Renal cortex interstitium (tissue), 11 donors: Measurements from ENCODE around the gene DNAAF1. TPM values are rescaled to one million over a fixed set of nuclear protein-coding genes. Genes with fewer than 3 reads are reported as not detected.

Experiments used
- DNase-seq, 11 donors: peaks; one replicate each; pipeline ENCODE4 v3.0.0-alpha.2; 2013; ENCODE audit warnings: low read depth in 9 of 11, low spot score in 4 of 11; ENCODE audit errors: extremely low read depth in 1 of 11
- polyA plus RNA-seq, 3 donors: library from polyadenylated mRNA; unstranded; fragments of 120-200 nt; gene quantifications; one replicate each; pipeline ENCODE4 v1.2.1, GENCODE V29; 2013; ENCODE audit not compliant: insufficient read length in 3 of 3

DNAAF1 gene
- polyA plus RNA-seq, 3 donors: 3.6 to 9.4 (median 4.2) TPM

DNA sequence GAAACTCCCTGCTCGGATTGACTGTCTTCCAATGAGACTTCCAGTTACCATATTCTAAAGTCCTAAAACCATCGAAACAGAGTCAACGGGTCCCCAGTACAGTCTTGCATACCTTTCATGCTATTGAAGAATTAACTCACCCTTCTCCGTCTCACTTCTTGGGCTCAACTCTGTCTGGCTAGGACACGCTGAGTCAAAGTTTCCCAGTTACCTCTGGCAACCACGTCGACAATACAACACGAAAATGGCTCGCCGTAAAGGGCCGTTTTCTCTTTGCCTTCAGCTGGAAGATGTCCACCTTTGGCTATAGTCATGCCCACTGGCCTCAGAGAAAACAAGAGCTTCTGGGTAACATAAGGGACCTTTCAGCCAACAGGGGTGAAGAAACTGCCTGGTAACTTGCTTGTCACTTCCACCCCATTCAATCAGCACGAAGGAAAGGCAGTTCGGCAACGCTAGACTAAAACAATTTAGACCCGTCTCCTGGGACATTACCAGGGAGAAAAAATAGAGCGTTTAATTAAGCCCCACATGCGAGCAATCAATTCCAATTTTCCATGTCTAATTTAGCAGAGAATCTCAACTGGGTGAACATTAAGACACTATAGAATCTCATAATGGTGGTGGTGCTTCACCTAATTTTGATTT is 73.2 kb downstream of the DNAAF1 start:
- DNase-seq: no peak

DNA sequence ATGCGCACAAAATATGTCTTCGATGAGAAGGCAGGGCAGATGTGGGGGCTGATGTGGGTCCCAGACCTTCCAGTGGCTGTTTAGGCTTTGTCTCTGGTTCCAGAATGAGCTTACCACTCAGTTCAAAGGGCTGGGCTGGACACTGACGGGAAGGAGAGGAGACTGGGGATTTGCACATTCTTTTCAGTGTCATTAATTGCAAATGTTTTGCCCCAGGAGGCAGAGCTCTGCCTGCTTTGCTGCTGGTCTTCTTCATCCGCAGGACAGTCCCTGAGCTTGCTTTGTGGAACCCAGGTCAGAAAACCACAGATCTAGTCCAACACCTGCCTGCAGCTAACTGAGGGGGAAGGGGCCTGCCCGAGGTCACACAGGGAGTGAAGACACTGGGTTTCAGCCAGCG is 73.8 kb downstream of the DNAAF1 start:
- DNase-seq: no peak

DNA sequence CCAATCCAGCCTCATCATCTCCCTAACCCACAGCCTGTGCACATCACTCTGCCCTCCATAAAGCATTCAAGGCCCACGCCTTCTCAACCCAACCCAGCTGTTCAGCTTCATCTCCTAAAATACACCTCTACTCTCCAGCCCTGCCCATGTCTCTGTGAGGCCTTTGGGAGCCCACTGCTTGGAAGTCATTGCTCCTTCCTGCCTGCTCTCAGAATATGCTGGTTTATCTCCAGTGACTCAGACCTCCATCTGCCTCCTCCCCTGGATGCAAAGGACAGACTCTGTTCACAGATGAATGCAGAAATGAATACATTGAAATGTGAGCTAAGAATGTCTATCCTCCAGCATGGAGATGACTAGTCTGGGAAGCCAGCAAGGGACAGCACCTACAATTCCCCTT is 75.7 kb downstream of the DNAAF1 start:
- DNase-seq: no peak

DNA sequence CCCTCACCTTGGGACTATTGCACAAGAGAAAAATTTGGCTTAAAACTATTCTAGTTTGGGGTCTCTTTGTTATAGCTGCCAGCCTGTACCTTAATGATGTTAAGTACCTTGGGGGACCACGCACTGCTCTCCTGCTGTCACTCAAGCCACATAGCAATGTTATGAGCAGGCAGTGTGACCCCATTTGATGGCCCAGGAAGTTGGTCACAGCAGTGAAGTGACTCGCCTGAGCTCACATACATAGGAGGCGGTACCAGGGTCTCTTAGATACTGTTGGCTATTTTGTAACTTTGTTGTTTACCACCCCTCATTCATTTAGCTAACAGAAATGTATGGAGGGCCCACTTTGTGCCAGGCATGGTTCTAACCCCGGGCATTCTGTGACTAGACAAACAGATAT is 78.3 kb downstream of the DNAAF1 start:
- no peak for DNase-seq

DNA sequence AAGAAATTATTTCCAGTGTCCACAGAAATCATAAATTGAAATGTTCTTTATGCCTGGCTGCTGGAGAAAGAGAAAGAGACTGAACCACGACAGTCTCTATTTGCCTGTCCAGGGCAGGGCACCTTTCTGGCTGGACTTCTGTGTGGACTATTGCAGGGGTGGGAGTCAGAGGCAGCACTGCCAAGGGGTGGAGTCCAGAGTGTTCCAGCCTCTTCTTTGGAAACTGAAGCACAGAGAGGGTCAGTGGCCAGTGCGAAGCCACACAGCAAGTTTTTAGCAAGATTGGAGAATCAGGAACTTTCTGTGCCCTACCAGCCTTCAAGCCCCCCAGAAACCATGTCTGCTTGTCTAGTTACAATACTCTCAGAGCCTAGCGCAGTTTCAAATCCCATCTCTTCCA is 79.4 kb downstream of the DNAAF1 start:
- DNase-seq: no peak

DNA sequence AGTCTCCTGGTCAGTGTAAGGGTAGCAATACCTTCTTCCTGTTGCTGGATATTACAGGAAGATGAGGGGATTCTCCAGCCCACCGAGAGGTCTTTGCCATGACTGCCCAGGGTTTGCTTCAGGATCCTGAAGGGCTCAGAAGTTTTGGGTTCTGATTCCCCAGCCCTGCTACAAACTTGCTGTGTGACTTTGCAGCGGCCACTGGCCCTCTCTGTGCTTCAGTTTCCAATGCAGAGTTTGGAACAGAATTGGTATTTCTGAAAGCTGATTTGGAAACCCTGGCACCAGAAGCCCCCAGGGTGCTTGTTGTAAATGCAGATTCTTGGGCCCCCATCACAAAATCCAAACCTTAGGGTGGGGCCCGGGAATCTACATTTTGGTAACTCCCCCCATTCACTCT is 80.0 kb downstream of the DNAAF1 start:
- no peak for DNase-seq

DNA sequence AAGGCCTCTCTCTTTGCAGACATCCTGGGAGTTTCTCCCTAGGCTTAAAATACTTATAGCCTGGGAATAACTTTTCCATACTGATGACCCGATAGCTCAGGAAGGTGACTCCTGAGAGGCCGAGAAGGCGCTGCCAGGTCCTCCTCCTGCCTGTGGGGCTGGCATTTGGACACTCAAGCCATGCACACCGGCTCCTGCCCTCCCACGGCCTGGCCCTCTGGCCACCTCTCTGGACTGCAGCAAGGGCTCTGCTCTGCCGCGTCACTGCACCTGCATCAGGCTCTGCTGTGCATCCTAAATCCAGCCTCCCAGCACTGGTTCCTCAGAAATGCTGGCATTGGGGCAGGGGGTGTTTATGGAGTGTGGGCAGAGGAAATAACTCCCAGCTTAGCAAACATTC is 80.5 kb downstream of the DNAAF1 start:
- DNase-seq: no peak

DNA sequence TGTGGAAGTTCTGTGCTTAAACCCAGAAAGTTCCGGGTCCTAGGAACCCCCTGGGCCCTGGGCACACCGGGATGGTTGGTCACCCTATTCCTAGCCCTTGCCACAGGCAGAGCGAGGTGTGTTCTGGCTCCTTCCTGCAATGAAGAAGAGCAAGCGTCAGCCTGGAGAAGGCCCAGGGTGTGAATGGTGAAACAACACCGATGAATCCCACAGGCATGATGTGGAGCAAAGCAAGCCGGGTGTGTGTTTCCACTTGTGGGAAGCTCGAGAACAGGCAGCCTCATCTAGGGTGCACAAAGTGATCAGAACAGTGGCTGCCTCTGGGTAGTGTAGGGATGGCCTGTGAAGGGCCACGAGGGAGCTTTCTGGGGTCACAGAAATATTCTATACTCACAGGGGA is 80.9 kb downstream of the DNAAF1 start:
- DNase-seq: no peak

Other genes with a start within 250 kb of the DNAAF1 start
- gene MLYCD, start 246.2 kb upstream of the DNAAF1 start, polyA plus RNA-seq: 1 to 10 TPM; 3.7 to 5.7 (median 4.3) TPM
- under 1 TPM; 0.59 to 0.87 (median 0.66) TPM for gene OSGIN1, start 192.1 kb upstream of the DNAAF1 start, polyA plus RNA-seq
- gene NECAB2, start 177.1 kb upstream of the DNAAF1 start, polyA plus RNA-seq: 1 to 10 TPM; 2.3 to 3.5 (median 3.2) TPM
- not detected for gene SLC38A8, start 102.5 kb upstream of the DNAAF1 start, polyA plus RNA-seq
- gene MBTPS1, start 28.4 kb upstream of the DNAAF1 start, polyA plus RNA-seq: 100 to 1,000 TPM; 100 to 116 (median 111) TPM
- gene HSDL1, start 131 bp upstream of the DNAAF1 start, polyA plus RNA-seq: 10 to 100 TPM; 40.0 to 53.0 (median 45.4) TPM
- 10 to 100 TPM; 34.3 to 58.7 (median 40.3) TPM for gene TAF1C, start 41.7 kb downstream of the DNAAF1 start, polyA plus RNA-seq
- gene ADAD2, start 45.8 kb downstream of the DNAAF1 start, polyA plus RNA-seq: under 1 TPM in 2 of 3 donors, not detected in 1; 0.30 to 0.73 TPM
- gene KCNG4, start 94.7 kb downstream of the DNAAF1 start, polyA plus RNA-seq: under 1 TPM in 2 of 3 donors, not detected in 1; 0.04 to 0.05 TPM
- 1 to 10 TPM; 1.9 to 3.8 (median 3.5) TPM for gene WFDC1, start 149.6 kb downstream of the DNAAF1 start, polyA plus RNA-seq
- 1 to 10 TPM in 1 of 3 donors, under 1 TPM in 2; 0.52 to 1.8 (median 0.98) TPM for gene ATP2C2, start 223.2 kb downstream of the DNAAF1 start, polyA plus RNA-seq